ENCODE measurements around the gene LRRC8D.

LRRC8D gene

DNA sequence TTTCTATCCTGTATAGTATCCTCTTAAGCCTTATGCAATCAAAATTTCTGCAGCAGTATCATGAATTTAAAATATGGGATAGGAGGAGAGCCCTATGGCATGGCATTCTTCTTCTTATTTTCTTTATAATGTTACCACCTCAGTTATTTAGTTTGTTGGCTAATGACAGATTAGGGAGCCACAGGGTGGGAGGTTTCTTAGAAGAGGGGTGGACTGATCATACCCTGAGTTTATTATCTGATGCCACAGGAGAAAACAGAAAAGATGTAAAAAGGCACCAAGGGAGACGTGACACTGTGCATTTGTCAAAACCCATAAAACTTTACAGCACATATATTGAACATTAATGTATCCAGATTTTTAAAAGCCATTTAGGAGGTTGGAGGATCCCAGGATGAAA, 66.9 kb downstream of the LRRC8D start:
- DNase-seq (ENCODE audit: low read depth): no peak
- TF ChIP-seq, protein P1, sequence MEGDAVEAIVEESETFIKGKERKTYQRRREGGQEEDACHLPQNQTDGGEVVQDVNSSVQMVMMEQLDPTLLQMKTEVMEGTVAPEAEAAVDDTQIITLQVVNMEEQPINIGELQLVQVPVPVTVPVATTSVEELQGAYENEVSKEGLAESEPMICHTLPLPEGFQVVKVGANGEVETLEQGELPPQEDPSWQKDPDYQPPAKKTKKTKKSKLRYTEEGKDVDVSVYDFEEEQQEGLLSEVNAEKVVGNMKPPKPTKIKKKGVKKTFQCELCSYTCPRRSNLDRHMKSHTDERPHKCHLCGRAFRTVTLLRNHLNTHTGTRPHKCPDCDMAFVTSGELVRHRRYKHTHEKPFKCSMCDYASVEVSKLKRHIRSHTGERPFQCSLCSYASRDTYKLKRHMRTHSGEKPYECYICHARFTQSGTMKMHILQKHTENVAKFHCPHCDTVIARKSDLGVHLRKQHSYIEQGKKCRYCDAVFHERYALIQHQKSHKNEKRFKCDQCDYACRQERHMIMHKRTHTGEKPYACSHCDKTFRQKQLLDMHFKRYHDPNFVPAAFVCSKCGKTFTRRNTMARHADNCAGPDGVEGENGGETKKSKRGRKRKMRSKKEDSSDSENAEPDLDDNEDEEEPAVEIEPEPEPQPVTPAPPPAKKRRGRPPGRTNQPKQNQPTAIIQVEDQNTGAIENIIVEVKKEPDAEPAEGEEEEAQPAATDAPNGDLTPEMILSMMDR (IDR thresholded peaks at IDR 0.05; ENCODE audit: insufficient read depth, low read depth, low read length, missing control alignments): no peak
- no peak overlapping the region for H3K4me3 ChIP-seq (ENCODE audit: low read depth, low read length)

DNA sequence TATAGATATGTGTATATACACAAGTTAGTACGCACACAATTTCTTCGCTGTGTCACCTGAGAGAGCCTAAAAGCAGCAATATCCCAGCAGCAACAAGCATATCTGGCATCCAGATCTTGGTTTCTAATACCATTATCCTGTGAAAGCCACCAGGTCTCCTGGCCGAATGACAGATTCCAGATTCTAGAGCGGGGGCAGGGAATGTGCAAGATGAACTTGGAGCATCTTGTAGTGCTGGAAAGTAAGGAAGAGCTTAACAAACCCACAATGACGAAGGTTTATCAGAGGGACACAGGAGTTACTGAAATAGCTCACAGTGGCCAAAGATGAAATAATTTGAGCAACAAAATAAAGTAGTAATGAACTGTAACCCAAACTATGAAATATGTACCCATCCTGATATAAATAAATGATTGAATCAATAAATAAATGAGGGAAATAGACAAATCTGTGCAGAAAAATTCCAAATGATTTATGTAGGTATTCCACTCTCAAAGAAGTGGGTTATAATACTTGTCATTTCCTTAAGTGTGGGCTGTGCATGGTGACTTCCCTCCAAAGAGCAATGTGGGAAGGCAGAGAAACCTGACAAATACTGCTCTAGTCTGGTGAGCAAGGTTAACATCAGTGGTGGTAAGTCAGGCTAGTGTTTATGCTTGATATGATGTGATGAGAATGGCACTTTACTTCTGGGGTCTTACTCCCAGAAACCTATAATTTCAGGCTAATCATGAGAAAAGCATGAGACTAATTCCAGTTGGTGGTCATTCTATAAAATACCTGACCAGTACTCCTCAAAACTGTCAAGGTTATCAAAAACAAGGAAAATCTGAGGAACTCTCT, 67.9 kb downstream of the LRRC8D start:
- TF ChIP-seq, protein P1 (IDR thresholded peaks at IDR 0.05; ENCODE audit: insufficient read depth, low read depth, low read length, missing control alignments): no peak
- no peak for DNase-seq (ENCODE audit: low read depth)
- no peak overlapping the region for H3K4me3 ChIP-seq (ENCODE audit: low read depth, low read length)

DNA sequence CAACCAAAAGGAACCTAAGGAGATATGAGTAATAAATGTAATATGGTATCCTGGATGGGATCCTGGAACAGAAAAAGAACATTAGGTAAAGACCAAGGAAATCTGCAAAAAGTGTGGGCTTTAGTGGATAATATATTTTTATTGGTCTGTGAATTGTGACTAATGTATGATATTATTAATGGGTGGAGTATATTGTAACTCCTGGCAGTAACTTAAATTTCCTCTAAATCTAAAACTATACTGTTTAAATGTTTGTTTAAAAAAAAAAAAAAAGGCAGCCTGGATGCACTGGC, 68.4 kb downstream of the LRRC8D start:
- no peak for DNase-seq (ENCODE audit: low read depth)
- TF ChIP-seq, protein P1 (IDR thresholded peaks at IDR 0.05; ENCODE audit: insufficient read depth, low read depth, low read length, missing control alignments): no peak

DNA sequence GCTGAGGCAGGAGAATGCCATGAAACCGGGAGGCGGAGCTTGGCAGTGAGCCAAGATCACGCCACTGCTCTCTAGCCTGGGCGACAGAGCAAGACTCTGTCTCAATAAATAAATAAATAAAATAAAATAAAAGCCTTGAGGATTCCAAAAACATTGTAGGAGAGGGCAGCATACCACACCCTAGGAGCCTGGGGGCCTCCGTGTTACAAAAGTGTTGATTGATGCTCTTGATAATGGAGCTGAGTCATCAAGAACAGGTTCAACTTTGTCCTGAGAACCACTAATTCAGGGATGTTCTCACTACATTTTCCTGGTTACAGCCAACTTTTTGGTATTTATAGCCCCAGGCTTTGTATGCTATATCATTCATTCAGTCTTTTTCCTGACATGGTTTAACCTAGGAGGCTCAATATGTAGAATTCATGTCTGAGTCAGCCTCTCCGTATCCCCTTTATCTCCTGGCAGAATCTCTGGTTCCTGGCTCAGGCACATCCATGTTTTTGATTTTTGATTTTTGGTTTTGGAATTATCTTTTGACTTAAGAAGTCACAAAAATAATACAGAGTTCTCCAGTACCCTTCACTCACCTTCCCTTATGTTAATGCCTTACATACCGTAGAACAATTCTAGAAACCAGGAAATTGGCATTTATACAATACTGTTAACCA, 69.4 kb downstream of the LRRC8D start:
- no peak for DNase-seq (ENCODE audit: low read depth)
- H3K4me3 ChIP-seq (ENCODE audit: low read depth, low read length): no peak overlapping the region
- TF ChIP-seq, protein P1 (IDR thresholded peaks at IDR 0.05; ENCODE audit: insufficient read depth, low read depth, low read length, missing control alignments): no peak

More for the DNA sequence above, 68.4 kb downstream of the LRRC8D start:
- no peak overlapping the region for H3K4me3 ChIP-seq (ENCODE audit: low read depth, low read length)

DNA sequence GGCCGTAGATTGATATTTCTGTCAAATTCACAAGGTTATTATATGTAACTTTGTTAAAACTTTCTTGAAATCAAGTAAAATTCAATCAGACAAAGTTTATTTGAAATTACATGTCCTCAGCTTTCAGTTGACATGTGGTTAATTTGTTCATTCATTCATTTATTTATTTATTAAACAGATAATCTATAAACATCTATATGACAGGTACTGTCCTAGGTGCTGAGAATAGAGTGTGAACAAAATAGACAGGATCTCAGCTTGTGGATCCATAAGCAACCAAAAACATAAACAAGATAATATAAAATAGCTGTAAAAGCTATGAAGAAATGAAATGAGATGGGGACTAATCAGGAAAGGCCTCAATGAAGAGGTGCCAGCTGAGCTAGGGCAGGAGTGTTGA, 72.0 kb downstream of the LRRC8D start:
- TF ChIP-seq, protein P1 (IDR thresholded peaks at IDR 0.05; ENCODE audit: insufficient read depth, low read depth, low read length, missing control alignments): no peak
- no peak for DNase-seq (ENCODE audit: low read depth)
- no peak overlapping the region for H3K4me3 ChIP-seq (ENCODE audit: low read depth, low read length)

DNA sequence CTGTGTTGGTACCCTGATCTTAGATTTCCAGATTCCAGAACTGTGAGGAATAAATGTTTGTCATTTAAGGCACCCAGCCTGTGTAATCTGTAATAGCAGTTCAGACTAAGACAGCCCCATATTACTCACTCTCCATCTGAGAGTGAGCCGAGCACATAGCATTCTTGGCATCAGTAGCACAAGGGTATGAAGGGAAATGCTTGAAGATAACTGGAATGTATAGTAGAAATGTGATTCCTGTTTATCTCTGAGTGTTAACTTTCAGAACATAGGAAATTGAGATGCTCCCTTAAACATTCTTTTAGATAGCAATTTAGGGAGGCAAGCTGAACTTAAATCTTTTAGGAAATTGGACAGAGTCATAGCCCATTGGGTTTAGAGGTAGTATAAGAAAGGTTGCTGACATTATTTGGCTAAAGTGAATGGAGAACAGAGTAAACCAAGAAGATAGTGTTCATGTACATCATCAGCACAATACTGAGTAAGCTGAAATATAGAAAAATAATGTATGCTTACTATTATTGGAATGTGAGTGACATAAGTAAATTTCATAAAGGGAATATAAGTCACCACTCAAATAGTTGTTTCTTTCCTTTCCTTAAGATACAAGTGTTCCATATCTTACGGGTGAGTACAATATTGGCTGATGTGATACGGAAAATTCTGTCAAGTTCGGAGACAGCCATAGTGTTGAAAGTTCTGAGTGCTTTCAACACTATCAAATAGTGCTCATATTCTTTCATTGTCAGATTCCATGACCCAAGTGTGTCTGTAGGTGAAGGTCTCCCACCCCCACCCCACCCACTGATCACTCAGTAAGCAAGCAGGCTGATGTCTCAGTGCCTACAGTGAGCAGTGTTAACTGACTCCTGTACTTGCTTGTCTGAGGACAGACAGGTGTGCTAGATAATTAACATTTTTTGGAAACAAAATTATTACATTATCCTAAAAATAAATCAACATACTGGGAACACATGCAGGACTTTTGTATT, 73.7 kb downstream of the LRRC8D start:
- H3K4me3 ChIP-seq (ENCODE audit: low read depth, low read length): no peak overlapping the region
- TF ChIP-seq, protein P1 (IDR thresholded peaks at IDR 0.05; ENCODE audit: insufficient read depth, low read depth, low read length, missing control alignments): no peak
- DNase-seq (ENCODE audit: low read depth): no peak
